Activated CD8-positive, alpha-beta memory T cell treated with anti-CD3 and anti-CD28 coated beads, Interleukin-2, amount 10 ng/mL, durations not matched to agents 7 days and 5 days (primary cell): ENCODE measurements around the gene ALDH1L1. TPM values are rescaled to one million over a fixed set of nuclear protein-coding genes. Genes with fewer than 3 reads are reported as not detected.

Experiments
- ATAC-seq: fragments of 150-1000 bp; cut with Tn5 transposase; one replicate; pipeline ENCODE4 v1.10.0; 2021; ENCODE audit warnings: moderate library complexity
- CTCF ChIA-PET: fragments of 350-600 bp; sonication (Branson Sonifier 250); formaldehyde crosslinking; loops from one replicate; lab custom pipeline; 2021; ENCODE audit warnings: antibody characterized with exemption; lab: Charles Lee
- DNase-seq: peaks from one replicate; pipeline ENCODE4 v3.0.0-alpha.2; 2020
- H3K27ac Mint-ChIP-seq: one replicate; pipeline ENCODE4 v1.8.0; 2021; ENCODE audit warnings: mild to moderate bottlenecking, mixed read lengths
- H3K27me3 Mint-ChIP-seq: one replicate; pipeline ENCODE4 v1.8.0; 2021; ENCODE audit warnings: mixed read lengths
- H3K36me3 Mint-ChIP-seq: one replicate; pipeline ENCODE4 v1.8.0; 2021; ENCODE audit warnings: mild to moderate bottlenecking, mixed read lengths
- H3K4me1 Mint-ChIP-seq: one replicate; pipeline ENCODE4 v1.8.0; 2021; ENCODE audit warnings: mixed read lengths
- H3K4me3 Mint-ChIP-seq: one replicate; pipeline ENCODE4 v1.8.0; 2021; ENCODE audit warnings: mild to moderate bottlenecking, moderate library complexity, mixed read lengths
- H3K9me3 Mint-ChIP-seq: one replicate; pipeline ENCODE4 v1.8.0; 2022; ENCODE audit warnings: low read depth, mixed read lengths
- total RNA-seq, 2 experiments: library from RNA; stranded (reverse); gene quantifications; one replicate each; pipeline ENCODE4 v1.2.3, GENCODE V29; 2021

ALDH1L1 gene
- total RNA-seq, 2 experiments from 2014 or later, result not detected

GRCh38 chr3:126087552-126088175, 92.7 kb downstream of the ALDH1L1 start:
- ATAC-seq (no peak), DNase-seq (no peak)
- no peak overlapping the region for H3K4me3 Mint-ChIP-seq
- peaks cover 11% of the 10 kb centered on the region for H3K9me3 Mint-ChIP-seq
- H3K36me3 Mint-ChIP-seq, result peaks cover 10% of the 10 kb centered on the region
- CTCF ChIA-PET, result interaction anchor here (1.5 to 1.6 kb wide), 2 partner anchors 12 kb away, joined by 3 read pairs; no protein-coding TSS in a partner anchor
- H3K4me1 Mint-ChIP-seq, result peaks cover 21% of the 10 kb centered on the region
- peaks cover 3% of the 10 kb centered on the region for H3K27me3 Mint-ChIP-seq
- H3K27ac Mint-ChIP-seq, result no peak overlapping the region

- CTCF ChIA-PET, result no interaction called here
- Mint-ChIP-seq H3K4me3 (no peak overlapping the region), H3K4me1 (peaks cover 21% of the 10 kb centered on the region), H3K27ac (peak overlapping the region; percentile 11), H3K36me3 (peaks cover 12% of the 10 kb centered on the region), H3K27me3 (peaks cover 3% of the 10 kb centered on the region), H3K9me3 (peaks cover 4% of the 10 kb centered on the region)
- ATAC-seq (no peak), DNase-seq (peak; percentile 44)
Measured at GRCh38 chr3:126085841-126086240, 94.5 kb downstream of the ALDH1L1 start.

GRCh38 chr3:126085276-126085675, 95.1 kb downstream of the ALDH1L1 start:
- Mint-ChIP-seq H3K4me1 (peaks cover 21% of the 10 kb centered on the region), H3K36me3 (peaks cover 12% of the 10 kb centered on the region), H3K27ac (no peak overlapping the region), H3K27me3 (peaks cover 3% of the 10 kb centered on the region), H3K9me3 (peaks cover 3% of the 10 kb centered on the region), H3K4me3 (peak overlapping the region; percentile 42)
- ATAC-seq (no peak), DNase-seq (peak; percentile 39)
- CTCF ChIA-PET, result no interaction called here

GRCh38 chr3:126084768-126085180, 95.6 kb downstream of the ALDH1L1 start:
- DNase-seq, result no peak
- Mint-ChIP-seq H3K9me3 (peaks cover 3% of the 10 kb centered on the region), H3K4me3 (peak overlapping the region; percentile 42), H3K27me3 (peaks cover 2% of the 10 kb centered on the region), H3K36me3 (peaks cover 12% of the 10 kb centered on the region), H3K27ac (no peak overlapping the region), H3K4me1 (peaks cover 21% of the 10 kb centered on the region)
- CTCF ChIA-PET, result interaction anchor here (1.0 to 1.1 kb wide), 3 partner anchors 11 to 94 kb away, joined by 3 to 4 read pairs (median 4); no protein-coding TSS in a partner anchor
- ATAC-seq, result no peak

GRCh38 chr3:126083913-126084767, 96.2 kb downstream of the ALDH1L1 start, which contains the start of gene SLC41A3:
TSS of gene SLC41A3 (minus strand) at chr3:126084124. CDS start at chr3:126068219, 15,905 bp downstream.
- peak; percentile 91 for DNase-seq
- H3K4me3 Mint-ChIP-seq, result peak within 1 kb of the TSS; percentile 75
- H3K36me3 Mint-ChIP-seq, result peaks cover 11% of the 10 kb centered on the region
- peak; percentile 95 for ATAC-seq
- peaks cover 3% of the 10 kb centered on the region for H3K9me3 Mint-ChIP-seq
- H3K27ac Mint-ChIP-seq, result peak within 1 kb of the TSS; percentile 82
- peaks cover 21% of the 10 kb centered on the region for H3K4me1 Mint-ChIP-seq
- CTCF ChIA-PET, result interaction anchor here (1.0 to 1.1 kb wide), 3 partner anchors 10 to 93 kb away, joined by 3 to 4 read pairs (median 4); no protein-coding TSS in a partner anchor
- no peaks in the 10 kb centered on the region for H3K27me3 Mint-ChIP-seq

GRCh38 chr3:126083511-126083912, 96.9 kb downstream of the ALDH1L1 start:
- CTCF ChIA-PET, result interaction anchor here (1.1 kb wide), 2 partner anchors 10 to 11 kb away, joined by 3 to 4 read pairs; no protein-coding TSS in a partner anchor
- Mint-ChIP-seq H3K27ac (peak overlapping the region; percentile 82), H3K27me3 (no peaks in the 10 kb centered on the region), H3K9me3 (peaks cover 3% of the 10 kb centered on the region), H3K4me1 (peaks cover 21% of the 10 kb centered on the region), H3K4me3 (peak overlapping the region; percentile 75), H3K36me3 (peaks cover 11% of the 10 kb centered on the region)
- ATAC-seq, result peak; percentile 67
- DNase-seq, result peak; percentile 71

GRCh38 chr3:126083138-126083445, 97.3 kb downstream of the ALDH1L1 start:
- Mint-ChIP-seq H3K9me3 (peaks cover 3% of the 10 kb centered on the region), H3K27me3 (no peaks in the 10 kb centered on the region), H3K4me3 (peak overlapping the region; percentile 75), H3K36me3 (peaks cover 11% of the 10 kb centered on the region), H3K27ac (peak overlapping the region; percentile 82), H3K4me1 (peaks cover 21% of the 10 kb centered on the region)
- DNase-seq (no peak), ATAC-seq (no peak)
- CTCF ChIA-PET, result no interaction called here

GRCh38 chr3:126082362-126083137, 97.8 kb downstream of the ALDH1L1 start:
- H3K4me3 Mint-ChIP-seq, result peak overlapping the region; percentile 75
- H3K4me1 Mint-ChIP-seq, result peaks cover 21% of the 10 kb centered on the region
- no peak for ATAC-seq
- H3K36me3 Mint-ChIP-seq, result peaks cover 9% of the 10 kb centered on the region
- H3K27me3 Mint-ChIP-seq, result no peaks in the 10 kb centered on the region
- peak; percentile 38 for DNase-seq
- CTCF ChIA-PET, result no interaction called here
- peak overlapping the region; percentile 82 for H3K27ac Mint-ChIP-seq
- peaks cover 3% of the 10 kb centered on the region for H3K9me3 Mint-ChIP-seq

- CTCF ChIA-PET, result no interaction called here
Measured at GRCh38 chr3:126081618-126082361, 98.6 kb downstream of the ALDH1L1 start.

GRCh38 chr3:126080970-126081369, 99.4 kb downstream of the ALDH1L1 start:
- no peaks in the 10 kb centered on the region for H3K27me3 Mint-ChIP-seq
- no peak for ATAC-seq
- DNase-seq, result no peak
- H3K9me3 Mint-ChIP-seq, result no peaks in the 10 kb centered on the region
- no peak overlapping the region for H3K27ac Mint-ChIP-seq
- CTCF ChIA-PET, result interaction anchor here (0.9 kb wide), 1 partner anchor 1685 kb away, joined by 3 read pairs; no protein-coding TSS in a partner anchor
- H3K4me1 Mint-ChIP-seq, result peaks cover 19% of the 10 kb centered on the region
- H3K4me3 Mint-ChIP-seq, result peak overlapping the region; percentile 5
- H3K36me3 Mint-ChIP-seq, result peaks cover 6% of the 10 kb centered on the region

More at GRCh38 chr3:126081618-126082361, 98.6 kb downstream of the ALDH1L1 start:
- peaks cover 21% of the 10 kb centered on the region for H3K4me1 Mint-ChIP-seq
- DNase-seq, result peak; percentile 41
- no peak overlapping the region for H3K27ac Mint-ChIP-seq
- ATAC-seq, result no peak
- H3K9me3 Mint-ChIP-seq, result no peaks in the 10 kb centered on the region
- H3K4me3 Mint-ChIP-seq, result no peak overlapping the region
- H3K36me3 Mint-ChIP-seq, result peaks cover 7% of the 10 kb centered on the region
- H3K27me3 Mint-ChIP-seq, result no peaks in the 10 kb centered on the region

GRCh38 chr3:126078866-126079265, 101.5 kb downstream of the ALDH1L1 start:
- Mint-ChIP-seq H3K9me3 (peaks cover 3% of the 10 kb centered on the region), H3K36me3 (peaks cover 4% of the 10 kb centered on the region), H3K27ac (no peak overlapping the region), H3K4me1 (peaks cover 5% of the 10 kb centered on the region), H3K4me3 (no peak overlapping the region), H3K27me3 (no peaks in the 10 kb centered on the region)
- ATAC-seq (no peak), DNase-seq (no peak)
- CTCF ChIA-PET, result no interaction called here

GRCh38 chr3:126077754-126078153, 102.6 kb downstream of the ALDH1L1 start:
- peaks cover 3% of the 10 kb centered on the region for H3K9me3 Mint-ChIP-seq
- H3K36me3 Mint-ChIP-seq, result peaks cover 6% of the 10 kb centered on the region
- no peak overlapping the region for H3K4me3 Mint-ChIP-seq
- CTCF ChIA-PET, result no interaction called here
- H3K4me1 Mint-ChIP-seq, result peaks cover under 1% of the 10 kb centered on the region
- no peak for DNase-seq
- H3K27ac Mint-ChIP-seq, result no peak overlapping the region
- H3K27me3 Mint-ChIP-seq, result no peaks in the 10 kb centered on the region
- no peak for ATAC-seq
